ENCODE measurements around the gene KCTD5.
A peak's percentile ranks its signal among the peaks of the same experiment; 100 is the strongest.

KCTD5 gene

DNA sequence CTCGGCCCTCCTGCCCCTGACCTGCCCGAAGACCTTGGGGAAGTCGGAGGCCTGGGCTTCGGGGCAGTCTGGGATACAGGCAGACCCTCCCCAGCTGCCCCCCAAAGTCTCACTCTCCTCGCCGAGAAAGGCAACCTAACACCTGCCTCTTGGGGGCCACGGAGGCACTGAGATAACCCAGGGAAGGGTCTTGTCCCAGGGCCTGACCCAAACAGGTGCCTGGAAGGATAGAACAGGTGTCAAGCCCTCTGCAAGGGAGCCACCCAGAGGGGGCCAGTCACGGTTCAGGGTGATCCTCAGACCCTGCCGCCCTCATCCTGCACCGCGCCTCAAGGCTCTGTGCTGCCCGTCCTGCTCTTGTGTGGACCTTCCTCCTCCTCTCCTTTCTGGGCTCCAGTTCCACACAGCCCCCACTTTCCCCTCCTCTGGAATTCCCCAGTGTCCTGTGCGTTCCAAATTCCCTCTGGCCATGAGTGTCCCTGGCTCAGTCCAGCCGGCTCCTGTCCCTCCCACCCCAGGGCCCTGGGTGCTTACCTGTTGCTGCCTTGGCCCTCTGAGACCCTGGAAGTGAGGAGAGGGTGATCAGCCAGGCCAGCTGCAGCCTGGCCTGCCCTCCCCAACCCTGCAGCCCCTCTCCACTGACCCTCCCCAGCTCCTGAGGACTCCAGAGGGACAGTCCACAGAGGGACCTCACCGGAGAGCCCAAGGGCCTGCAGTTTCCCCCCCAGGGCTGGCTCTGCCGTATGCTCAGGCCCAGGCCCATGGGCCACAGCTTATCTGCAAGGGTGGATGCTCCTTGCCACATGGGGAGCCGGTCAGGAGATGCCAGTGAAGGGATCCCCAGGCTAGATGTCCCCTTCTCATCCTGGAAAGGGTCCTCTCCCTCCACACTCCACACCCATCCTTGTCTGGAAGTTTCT, 33.9 kb downstream of the KCTD5 start:
- no peak overlapping the region for H3K27ac ChIP-seq
- no peak overlapping the region for H3K4me3 ChIP-seq (ENCODE audit: low read depth, low read length)
- no peak for DNase-seq
- H3K36me3 ChIP-seq (replicated peaks), result no peaks in the 10 kb centered on the region
- in situ Hi-C loops (cut with HindIII; ENCODE audit: low pct_ligation_motif_present, low sequenced_read_pairs), result no loop called here
- no peaks in the 10 kb centered on the region for H3K27me3 ChIP-seq (replicated peaks)
- TF ChIP-seq, protein P1, sequence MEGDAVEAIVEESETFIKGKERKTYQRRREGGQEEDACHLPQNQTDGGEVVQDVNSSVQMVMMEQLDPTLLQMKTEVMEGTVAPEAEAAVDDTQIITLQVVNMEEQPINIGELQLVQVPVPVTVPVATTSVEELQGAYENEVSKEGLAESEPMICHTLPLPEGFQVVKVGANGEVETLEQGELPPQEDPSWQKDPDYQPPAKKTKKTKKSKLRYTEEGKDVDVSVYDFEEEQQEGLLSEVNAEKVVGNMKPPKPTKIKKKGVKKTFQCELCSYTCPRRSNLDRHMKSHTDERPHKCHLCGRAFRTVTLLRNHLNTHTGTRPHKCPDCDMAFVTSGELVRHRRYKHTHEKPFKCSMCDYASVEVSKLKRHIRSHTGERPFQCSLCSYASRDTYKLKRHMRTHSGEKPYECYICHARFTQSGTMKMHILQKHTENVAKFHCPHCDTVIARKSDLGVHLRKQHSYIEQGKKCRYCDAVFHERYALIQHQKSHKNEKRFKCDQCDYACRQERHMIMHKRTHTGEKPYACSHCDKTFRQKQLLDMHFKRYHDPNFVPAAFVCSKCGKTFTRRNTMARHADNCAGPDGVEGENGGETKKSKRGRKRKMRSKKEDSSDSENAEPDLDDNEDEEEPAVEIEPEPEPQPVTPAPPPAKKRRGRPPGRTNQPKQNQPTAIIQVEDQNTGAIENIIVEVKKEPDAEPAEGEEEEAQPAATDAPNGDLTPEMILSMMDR (IDR thresholded peaks at IDR 0.05; ENCODE audit: low read depth, low read length, missing control alignments), result no peak

GRCh38 chr16:2716948-2717347, 34.6 kb downstream of the KCTD5 start:
- H3K27me3 ChIP-seq (replicated peaks), result no peaks in the 10 kb centered on the region
- H3K36me3 ChIP-seq (replicated peaks), result no peaks in the 10 kb centered on the region
- H3K27ac ChIP-seq, result no peak overlapping the region
- in situ Hi-C loops (cut with HindIII; ENCODE audit: low pct_ligation_motif_present, low sequenced_read_pairs), result no loop called here
- TF ChIP-seq, protein P1 (IDR thresholded peaks at IDR 0.05; ENCODE audit: low read depth, low read length, missing control alignments), result peak; percentile 1
- no peak for DNase-seq
- H3K4me3 ChIP-seq (ENCODE audit: low read depth, low read length), result no peak overlapping the region

DNA sequence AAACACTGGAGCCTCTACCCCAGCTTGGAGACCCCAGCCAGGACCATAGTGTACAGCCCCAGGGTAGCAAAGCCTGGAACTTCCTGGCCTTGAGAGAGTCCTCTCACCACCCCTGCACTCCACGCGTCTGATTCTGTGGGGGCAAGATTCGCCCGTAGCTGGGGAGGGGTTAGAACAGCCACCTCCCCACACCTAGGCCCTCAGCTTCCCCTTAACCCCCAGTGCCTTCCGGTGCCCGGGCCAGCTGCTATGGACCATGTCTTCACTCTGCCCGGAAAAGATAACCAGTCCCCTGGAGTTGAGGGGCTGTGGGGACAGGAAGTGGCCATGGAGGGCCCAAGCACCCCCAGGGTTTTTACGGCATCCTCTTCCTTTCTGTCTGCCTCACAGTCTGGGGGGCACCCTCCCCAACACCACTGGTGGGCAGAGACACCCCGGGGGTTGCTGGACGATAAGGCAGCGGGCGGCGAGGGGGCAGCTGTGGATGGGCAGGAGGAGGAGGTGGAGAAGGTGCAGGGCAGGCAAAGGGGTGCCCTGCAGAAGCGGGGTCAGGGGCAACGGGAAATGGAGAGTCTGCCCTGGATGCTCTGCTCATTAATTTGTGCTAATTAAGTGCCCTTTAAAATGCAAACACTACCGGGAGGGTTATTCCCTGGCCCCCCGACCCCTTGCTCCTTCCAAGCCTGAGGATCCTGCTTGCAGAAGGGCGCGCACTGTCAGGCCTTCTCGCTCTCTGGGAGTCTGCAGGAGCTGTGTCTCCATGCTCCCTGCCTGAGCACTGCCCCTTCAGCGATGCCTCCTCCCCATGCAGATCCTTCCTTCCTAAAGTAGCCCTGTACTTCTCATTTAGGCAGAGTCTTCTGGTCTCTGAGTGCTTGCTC, 35.3 kb downstream of the KCTD5 start:
- no peak for DNase-seq
- TF ChIP-seq, protein P1 (IDR thresholded peaks at IDR 0.05; ENCODE audit: low read depth, low read length, missing control alignments), result no peak
- in situ Hi-C loops (cut with HindIII; ENCODE audit: low pct_ligation_motif_present, low sequenced_read_pairs), result no loop called here
- Histone ChIP-seq H3K27ac (no peak overlapping the region), H3K4me3 (ENCODE audit: low read depth, low read length) (no peak overlapping the region), H3K36me3 (replicated peaks) (no peaks in the 10 kb centered on the region), H3K27me3 (replicated peaks) (no peaks in the 10 kb centered on the region)

DNA sequence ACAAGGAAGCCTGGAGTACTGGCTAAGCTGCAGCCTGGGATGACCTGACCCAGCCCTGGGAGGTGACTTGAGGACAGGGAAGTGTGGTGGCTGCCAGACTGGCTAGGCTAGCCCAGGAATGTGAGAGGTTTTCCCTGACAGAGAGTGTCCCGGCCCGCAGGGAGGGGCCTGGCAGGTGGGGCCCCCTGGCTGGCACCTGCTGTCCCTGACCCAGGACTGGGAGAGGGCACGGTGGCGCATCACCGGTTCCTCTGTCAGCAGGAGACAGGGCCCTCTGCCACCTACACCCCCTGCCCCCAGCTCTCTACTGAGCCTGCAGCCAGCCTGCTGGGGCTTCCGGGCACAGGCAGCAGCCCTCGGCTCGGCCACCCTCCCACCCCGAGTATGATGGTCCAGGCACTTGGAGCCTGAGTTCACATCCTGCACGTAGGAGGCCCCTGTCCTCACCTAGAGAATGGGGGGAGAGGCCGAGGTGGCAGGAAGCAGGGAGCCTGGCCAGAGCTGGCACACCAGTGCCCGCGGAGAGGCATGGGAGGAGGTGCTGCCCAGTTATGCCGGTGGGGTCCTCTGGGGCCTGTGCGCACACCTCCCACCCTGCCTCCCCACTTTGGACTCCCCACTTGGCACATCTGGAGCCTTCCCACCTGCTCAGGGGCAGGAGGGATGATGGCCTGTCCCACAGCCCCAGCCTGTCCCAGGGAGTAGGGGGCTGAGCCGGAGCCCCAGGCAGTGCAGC, 37.2 kb downstream of the KCTD5 start:
- TF ChIP-seq, protein P1 (IDR thresholded peaks at IDR 0.05; ENCODE audit: low read depth, low read length, missing control alignments), result no peak
- in situ Hi-C loops (cut with HindIII; ENCODE audit: low pct_ligation_motif_present, low sequenced_read_pairs), result no loop called here
- DNase-seq, result no peak
- no peak overlapping the region for H3K4me3 ChIP-seq (ENCODE audit: low read depth, low read length)
- H3K27ac ChIP-seq, result no peak overlapping the region
- H3K27me3 ChIP-seq (replicated peaks), result no peaks in the 10 kb centered on the region
- H3K36me3 ChIP-seq (replicated peaks), result no peaks in the 10 kb centered on the region

DNA sequence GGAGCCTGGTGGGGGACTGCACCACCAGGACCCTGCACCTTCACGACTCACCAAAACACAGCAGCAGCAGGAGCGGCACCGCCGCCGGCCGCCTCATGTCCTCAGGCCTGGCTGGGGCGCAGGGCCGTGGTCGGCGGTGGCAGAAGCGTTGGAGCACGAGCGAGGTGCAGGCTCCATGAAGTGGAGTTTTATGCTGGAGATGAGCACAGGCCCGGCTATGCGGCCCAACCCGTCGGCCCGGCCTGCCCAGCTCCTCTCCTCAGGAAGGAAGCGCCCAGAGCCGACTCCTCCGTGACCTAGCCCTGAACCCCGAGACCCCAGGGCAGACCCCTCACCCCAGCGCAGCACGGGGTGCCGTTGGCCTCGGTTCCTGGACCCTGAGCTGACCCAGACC, 37.7 kb downstream of the KCTD5 start, which contains the start of gene PRSS27:
Gene PRSS27 (minus strand): TSS at position 161 of the 394 bp plus-strand sequence. CDS start 64 bp downstream, at position 97.
- H3K27ac ChIP-seq, result no peak within 1 kb of the TSS
- in situ Hi-C loops (cut with HindIII; ENCODE audit: low pct_ligation_motif_present, low sequenced_read_pairs), result no loop called here

More for the DNA sequence above, 37.7 kb downstream of the KCTD5 start, which contains the start of gene PRSS27:
- Histone ChIP-seq H3K27me3 (replicated peaks) (no peaks in the 10 kb centered on the region), H3K4me3 (ENCODE audit: low read depth, low read length) (peak within 1 kb of the TSS; percentile 58), H3K36me3 (replicated peaks) (no peaks in the 10 kb centered on the region)
- TF ChIP-seq, protein P1 (IDR thresholded peaks at IDR 0.05; ENCODE audit: low read depth, low read length, missing control alignments), result no peak
- DNase-seq, result no peak
